Fibroblast of the aortic adventitia (primary cell): ENCODE data around the gene ZNF865. TPM values are rescaled to one million over a fixed set of nuclear protein-coding genes. Genes with fewer than 3 reads are reported as not detected.

ENCODE experiments used
- DNase-seq: peaks from one replicate; pipeline ENCODE4 v3.0.0-alpha.2; 2010; ENCODE audit warnings: low read depth
- H3K4me3 ChIP-seq: 2 replicates; pipeline ENCODE4 v1.5.1; 2011; ENCODE audit warnings: low read depth, mild to moderate bottlenecking, control low read depth, low read length, moderate library complexity
- total RNA-seq: library from RNA; depleted of rRNA; stranded (reverse); fragments of >200 nt; gene quantifications from 2 replicates; pipeline ENCODE4 v1.2.3, GENCODE V29; 2012; ENCODE audit warnings: low replicate concordance
- TF ChIP-seq, protein P1 (sequence below): IDR thresholded peaks from 2 replicates; pipeline ENCODE4 v1.5.1; 2011; ENCODE audit warnings: mild to moderate bottlenecking, low read length, control low read depth, inconsistent platforms; ENCODE audit not compliant: insufficient read depth

ZNF865 gene
- total RNA-seq, 1 donor: 1.5 TPM

DNA sequence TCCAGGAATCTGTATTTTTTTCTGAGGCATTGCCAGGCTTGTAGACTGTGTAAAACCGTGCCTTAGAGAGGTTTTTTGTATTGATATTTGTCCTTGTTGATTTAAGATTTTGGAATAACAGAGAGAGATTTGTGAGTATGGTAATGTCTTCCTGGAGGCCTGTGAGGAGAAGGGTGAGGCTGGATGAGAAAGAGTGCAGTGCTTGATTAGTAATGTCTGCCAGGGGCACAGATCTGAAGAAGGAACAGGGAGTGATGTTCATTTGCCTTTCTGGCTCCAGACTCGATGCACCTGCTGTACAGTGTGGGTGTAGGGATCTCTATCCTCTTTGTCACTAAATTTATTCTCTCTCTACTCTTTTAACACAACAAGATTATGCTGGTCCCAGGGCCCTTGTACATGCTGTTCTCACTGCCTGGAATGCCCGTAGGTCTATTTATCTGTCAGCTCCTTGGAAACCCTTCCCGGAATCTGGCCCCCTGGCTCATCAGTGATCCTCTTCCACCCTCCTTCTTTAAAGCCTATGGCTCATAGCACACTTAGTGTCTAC lies 10.4 kb upstream of the ZNF865 start:
- no peak overlapping the region for H3K4me3 ChIP-seq
- no peak for DNase-seq
- TF ChIP-seq, protein P1, sequence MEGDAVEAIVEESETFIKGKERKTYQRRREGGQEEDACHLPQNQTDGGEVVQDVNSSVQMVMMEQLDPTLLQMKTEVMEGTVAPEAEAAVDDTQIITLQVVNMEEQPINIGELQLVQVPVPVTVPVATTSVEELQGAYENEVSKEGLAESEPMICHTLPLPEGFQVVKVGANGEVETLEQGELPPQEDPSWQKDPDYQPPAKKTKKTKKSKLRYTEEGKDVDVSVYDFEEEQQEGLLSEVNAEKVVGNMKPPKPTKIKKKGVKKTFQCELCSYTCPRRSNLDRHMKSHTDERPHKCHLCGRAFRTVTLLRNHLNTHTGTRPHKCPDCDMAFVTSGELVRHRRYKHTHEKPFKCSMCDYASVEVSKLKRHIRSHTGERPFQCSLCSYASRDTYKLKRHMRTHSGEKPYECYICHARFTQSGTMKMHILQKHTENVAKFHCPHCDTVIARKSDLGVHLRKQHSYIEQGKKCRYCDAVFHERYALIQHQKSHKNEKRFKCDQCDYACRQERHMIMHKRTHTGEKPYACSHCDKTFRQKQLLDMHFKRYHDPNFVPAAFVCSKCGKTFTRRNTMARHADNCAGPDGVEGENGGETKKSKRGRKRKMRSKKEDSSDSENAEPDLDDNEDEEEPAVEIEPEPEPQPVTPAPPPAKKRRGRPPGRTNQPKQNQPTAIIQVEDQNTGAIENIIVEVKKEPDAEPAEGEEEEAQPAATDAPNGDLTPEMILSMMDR: no peak

DNA sequence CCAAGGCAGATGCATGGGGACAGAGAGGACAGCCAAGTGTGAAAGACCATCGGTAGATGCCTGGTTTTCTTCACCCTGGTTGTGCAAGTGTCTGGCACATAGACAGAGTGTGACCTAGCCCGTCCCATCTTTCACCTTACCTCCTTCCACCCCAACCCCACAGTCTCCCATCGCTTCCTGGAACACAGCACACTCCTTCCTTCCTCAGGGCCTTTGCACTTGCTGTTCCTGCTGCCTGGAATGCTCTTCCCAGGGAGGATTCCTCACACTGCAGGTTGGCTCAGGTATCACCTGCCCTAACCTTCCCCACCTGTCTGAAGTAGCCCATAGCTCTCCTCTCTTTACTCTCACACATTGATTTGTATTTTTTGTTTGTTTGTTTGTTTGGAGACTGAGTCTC lies 9.1 kb upstream of the ZNF865 start:
- TF ChIP-seq, protein P1: no peak

DNA sequence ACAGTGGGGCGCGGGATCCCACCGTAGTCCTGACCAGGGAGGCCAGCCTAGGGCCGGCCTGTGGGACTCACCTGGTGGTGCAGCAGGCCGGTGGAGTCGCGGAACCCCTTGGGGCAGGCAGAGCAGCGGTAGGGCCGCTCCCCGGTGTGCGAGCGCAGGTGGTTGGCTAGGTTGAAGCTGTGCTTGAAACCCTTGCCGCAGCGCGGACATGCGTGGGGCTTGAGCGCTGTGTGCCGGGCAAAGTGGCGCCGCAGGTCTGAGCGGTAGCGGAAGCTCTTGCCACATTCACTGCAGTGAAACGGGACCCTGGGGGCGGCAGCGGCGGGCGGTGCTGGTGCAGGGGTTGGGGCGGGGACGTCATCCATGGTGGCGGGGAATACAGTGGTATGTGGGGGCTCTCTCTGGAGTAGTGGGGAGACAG lies 7.9 kb upstream of the ZNF865 start:
- TF ChIP-seq, protein P1: no peak
- DNase-seq: no peak
- no peak overlapping the region for H3K4me3 ChIP-seq

More for the DNA sequence above, 9.1 kb upstream of the ZNF865 start:
- DNase-seq: no peak
- H3K4me3 ChIP-seq: no peak overlapping the region

DNA sequence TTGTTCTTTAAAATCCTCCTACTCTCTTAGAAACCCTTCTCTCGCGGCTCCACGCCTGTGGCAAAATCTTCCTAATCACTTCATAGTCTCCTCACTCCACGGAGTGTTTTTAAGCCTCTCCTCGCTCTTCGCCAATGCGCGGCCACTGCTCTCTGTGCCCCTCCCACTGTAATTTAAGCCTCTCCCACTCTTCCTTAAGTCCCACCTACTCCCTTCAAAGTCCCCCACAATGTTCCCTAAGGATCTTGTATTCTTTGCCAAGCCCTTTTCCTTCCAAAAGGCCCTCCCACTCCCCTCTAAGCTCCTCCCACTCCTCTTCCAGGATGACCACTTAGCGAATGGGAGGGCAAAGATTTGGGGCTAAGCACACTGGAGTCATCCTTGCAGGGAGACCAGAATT lies 7.4 kb upstream of the ZNF865 start:
- DNase-seq: no peak
- TF ChIP-seq, protein P1: no peak
- H3K4me3 ChIP-seq: no peak overlapping the region

DNA sequence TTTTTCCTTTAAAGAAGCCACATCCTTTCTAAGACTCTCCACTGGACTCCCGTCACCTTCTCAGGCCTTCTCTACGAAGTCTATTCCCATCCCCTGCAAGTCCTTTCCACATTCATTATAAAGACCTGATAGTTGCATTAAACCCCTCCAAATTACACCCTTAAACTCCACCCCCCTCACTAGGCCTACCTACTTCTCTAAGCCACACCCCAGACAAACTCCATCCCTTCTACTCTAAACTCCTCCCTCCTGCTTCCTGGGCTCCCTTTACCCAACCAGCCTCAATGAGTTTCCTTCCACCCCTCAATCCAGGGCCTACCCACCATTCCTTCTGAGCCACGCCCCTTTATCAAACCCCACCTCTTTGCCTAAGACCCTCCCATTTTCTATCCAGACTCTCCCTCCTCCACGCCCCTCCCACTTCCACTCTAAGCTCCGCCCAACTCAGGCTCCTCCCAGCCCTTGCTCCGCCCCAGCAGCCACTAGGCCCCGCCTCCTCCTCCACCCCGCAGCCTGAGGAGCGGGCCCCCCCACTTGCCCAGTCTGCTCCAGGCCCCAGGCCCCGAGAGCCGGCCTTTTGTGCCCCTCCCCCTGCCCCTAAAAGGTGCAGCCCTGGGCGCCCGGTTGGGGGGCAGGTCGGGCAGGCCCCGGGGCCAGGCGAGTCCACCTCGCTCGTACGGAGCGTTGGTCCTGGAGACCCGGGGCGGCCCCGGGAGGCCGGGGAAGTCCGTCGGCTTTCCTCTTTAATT lies 6.6 kb upstream of the ZNF865 start:
- peak; percentile 98 for DNase-seq
- H3K4me3 ChIP-seq: peak overlapping the region; percentile 73
- TF ChIP-seq, protein P1: no peak

DNA sequence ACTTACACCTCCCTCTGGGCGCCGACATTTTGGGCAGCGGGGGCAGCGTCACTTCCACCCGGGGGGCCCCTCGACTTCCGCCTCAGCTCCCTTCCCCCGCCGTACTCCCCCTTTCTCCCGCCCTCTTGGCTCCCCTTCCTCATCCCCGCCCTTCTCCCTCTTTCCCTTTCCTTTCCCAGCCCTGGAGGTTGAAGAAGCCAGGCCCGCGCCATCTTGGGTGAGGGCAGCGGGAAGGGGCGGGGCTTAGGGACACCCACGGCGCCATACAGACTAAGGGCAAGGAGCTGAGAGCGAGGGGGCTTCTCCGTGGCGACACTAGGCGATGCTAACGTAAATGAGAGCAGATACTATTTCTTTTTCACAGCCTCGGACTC lies 6.0 kb upstream of the ZNF865 start, which contains the start of gene FIZ1:
TSS of gene FIZ1 (minus strand) at position 50 of the 374 bp plus-strand sequence. CDS start 1,652 bp downstream, outside the sequence.
- TF ChIP-seq, protein P1: no peak
- H3K4me3 ChIP-seq: peak within 1 kb of the TSS; percentile 90
- peak; percentile 99 for DNase-seq
